Mammary epithelial cell (primary cell): ENCODE data around the gene OR2L5.

Experiments used
- CTCF ChIP-seq, 2 donors: IDR thresholded peaks in 1 of 2; conservative IDR thresholded peaks in 1 of 2; 2 replicates each; pipeline ENCODE4 v1.5.1; 2011 to 2012; ENCODE audit warnings: inconsistent platforms in 2 of 2, low read length in 2 of 2, mild to moderate bottlenecking in 2 of 2, control low read depth in 1 of 2, low read depth in 1 of 2; ENCODE audit not compliant: insufficient read depth in 1 of 2; ENCODE audit errors: extremely low read depth in 1 of 2
- EZH2 ChIP-seq: IDR thresholded peaks from 2 replicates; pipeline ENCODE4 v1.6.1; 2012; ENCODE audit warnings: low read length, inconsistent platforms, borderline replicate concordance

GRCh38 chr1:248047008-248047407 lies 33.5 kb downstream of the OR2L5 start:
- TF ChIP-seq CTCF (conservative IDR thresholded peaks at IDR 0.05 in 1 of 2, IDR thresholded peaks at IDR 0.05 in 1 of 2; ENCODE audit: extremely low read depth in 1 of 2, insufficient read depth in 1 of 2, low read depth in 1 of 2, low read length in 2 of 2) (no peak), EZH2 (no peak)
